CD4-positive, alpha-beta T cell (primary cell): Measurements from ENCODE around the gene IL11. TPM values are rescaled to one million over a fixed set of nuclear protein-coding genes. Genes with fewer than 3 reads are reported as not detected.

Experiments used
- ATAC-seq: fragments of 200-7000 bp; cut with Tn5 transposase; one replicate; pipeline ENCODE4 v1.10.0; 2022; ENCODE audit warnings: mild to moderate bottlenecking; ENCODE audit not compliant: poor library complexity
- CTCF ChIA-PET: fragments of 350-600 bp; sonication (Branson Sonifier 250); formaldehyde crosslinking; loops from one replicate; lab custom pipeline; 2021; ENCODE audit warnings: antibody characterized with exemption, inconsistent platforms; lab: Charles Lee
- POLR2A ChIA-PET: fragments of 350-600 bp; sonication (Branson Sonifier 250); formaldehyde crosslinking; loops from one replicate; lab custom pipeline; 2021; ENCODE audit warnings: antibody characterized with exemption, inconsistent platforms; lab: Charles Lee
- DNase-seq, 14 experiments: peaks; one replicate each; pipeline ENCODE4 v3.0.0-alpha.2; 2013 to 2020; ENCODE audit warnings: mixed read lengths in 2 of 14
- H3K27ac ChIP-seq, 2 donors: one replicate each; pipeline versions ENCODE4 v1.5.1 to v1.7.0; 2013; ENCODE audit warnings: low read length in 2 of 2, low read depth in 1 of 2, mild to moderate bottlenecking in 1 of 2
- H3K27me3 ChIP-seq, 2 experiments: 1 replicate in 1 of 2; 2 replicates in 1 of 2; pipeline versions ENCODE4 v1.6.1 to v1.7.0; 2013; ENCODE audit warnings: low read length in 2 of 2, control low read depth in 1 of 2, mild to moderate bottlenecking in 1 of 2, moderate library complexity in 1 of 2; ENCODE audit not compliant: insufficient read depth in 2 of 2, control insufficient read depth in 1 of 2
- H3K36me3 ChIP-seq: one replicate; pipeline ENCODE4 v1.6.1; 2013; ENCODE audit warnings: low read length, control low read depth; ENCODE audit not compliant: insufficient read depth
- H3K4me1 ChIP-seq: one replicate; pipeline ENCODE4 v1.6.1; 2013; ENCODE audit warnings: low read length, control low read depth; ENCODE audit not compliant: insufficient read depth
- H3K4me3 ChIP-seq: one replicate; pipeline ENCODE4 v1.5.1; 2013; ENCODE audit warnings: mild to moderate bottlenecking, low read length, moderate library complexity
- H3K9me3 ChIP-seq, 2 experiments: 1 replicate in 1 of 2; 2 replicates in 1 of 2; pipeline versions ENCODE4 v1.6.1 to v1.7.0; 2013; ENCODE audit warnings: low read length in 2 of 2, mild to moderate bottlenecking in 2 of 2, control low read depth in 1 of 2, moderate library complexity in 1 of 2; ENCODE audit not compliant: control insufficient read depth in 1 of 2, insufficient read depth in 1 of 2
- H3K27ac Mint-ChIP-seq: one replicate; pipeline ENCODE4 v1.8.0; 2020; ENCODE audit warnings: mixed read lengths
- H3K27me3 Mint-ChIP-seq: one replicate; pipeline ENCODE4 v1.8.0; 2021; ENCODE audit warnings: mixed read lengths
- H3K36me3 Mint-ChIP-seq: one replicate; pipeline ENCODE4 v1.8.0; 2021; ENCODE audit warnings: low read depth, mixed read lengths
- H3K4me1 Mint-ChIP-seq: one replicate; pipeline ENCODE4 v1.8.0; 2021; ENCODE audit warnings: low read depth, mixed read lengths
- H3K4me3 Mint-ChIP-seq: one replicate; pipeline ENCODE4 v1.8.0; 2020; ENCODE audit warnings: mild to moderate bottlenecking, mixed read lengths
- H3K9me3 Mint-ChIP-seq: one replicate; pipeline ENCODE4 v1.8.0; 2020; ENCODE audit warnings: mixed read lengths
- CTCF ChIP-seq: fragments of 200-600 bp; IDR thresholded peaks from one replicate; pipeline ENCODE4 v1.8.0; 2022; ENCODE audit warnings: antibody characterized with exemption, mild to moderate bottlenecking
- intact Hi-C, 2 experiments: fragments of 100-400 bp; cut with DNase I in 1 of 2; cut with micrococcal nuclease in 1 of 2; formaldehyde crosslinking; loops; one replicate each; pipeline versions ENCODE4 v1.15.1 to v1.9.0; 2023 to 2025; cut with DNase I, micrococcal nuclease
- polyA plus RNA-seq, 2 donors: library from polyadenylated mRNA; unstranded; fragments of 120-200 nt; gene quantifications; one replicate each; pipeline ENCODE4 v1.2.1, GENCODE V29; 2013
- total RNA-seq, 174 experiments: library from RNA in 2 of 174; stranded (reverse) in 2 of 174; gene quantifications; one replicate each; pipeline ENCODE4 v1.2.3 and lab custom pipeline; 2021 to 2026

IL11 gene
- under 1 TPM; 0.22 to 0.92 TPM for total RNA-seq
- 0.16 TPM for polyA plus RNA-seq (2013, experiment 1 of 2)
- polyA plus RNA-seq (2013, experiment 2 of 2): 0.18 TPM
- total RNA-seq (lab: John Stamatoyannopoulos, UW): 0 to 0.91 (median 0.12) reads per million in 172 experiments

- peaks cover 57 to 66% of the 10 kb centered on the region in 2 experiments for H3K27me3 ChIP-seq
- intact Hi-C loops: no loop called here
- H3K27ac Mint-ChIP-seq: no peak within 1 kb of the TSS
- peak within 1 kb of the TSS; percentile 75 for H3K4me3 Mint-ChIP-seq
- H3K36me3 Mint-ChIP-seq: no peaks in the 10 kb centered on the region
- H3K9me3 Mint-ChIP-seq: no peaks in the 10 kb centered on the region
- no peak for DNase-seq
- H3K4me1 ChIP-seq: peaks cover 18% of the 10 kb centered on the region
- H3K27me3 Mint-ChIP-seq: peaks cover 46% of the 10 kb centered on the region
- H3K4me1 Mint-ChIP-seq: peaks cover 5% of the 10 kb centered on the region
- ChIA-PET POLR2A (no interaction called here), CTCF (no interaction called here)
- TF ChIP-seq CTCF: no peak
- H3K4me3 ChIP-seq: peak within 1 kb of the TSS; percentile 29
- no peak within 1 kb of the TSS for H3K27ac ChIP-seq
- no peaks in the 10 kb centered on the region for H3K36me3 ChIP-seq
- ATAC-seq: no peak
- peaks cover 0 to 30% of the 10 kb centered on the region in 2 experiments for H3K9me3 ChIP-seq
These were observed at the start of gene IL11 for GRCh38 chr19:55370305-55370988. Gene IL11, minus strand, starts transcription at chr19:55370463. Its CDS starts 153 bp downstream, at chr19:55370310.

GRCh38 chr19:55419624-55420236, 49.5 kb upstream of the IL11 start:
- H3K4me3 Mint-ChIP-seq: no peak overlapping the region
- Histone ChIP-seq H3K4me1 (peaks cover 31% of the 10 kb centered on the region), H3K9me3 (no peaks in the 10 kb centered on the region), H3K27ac (no peak overlapping the region), H3K4me3 (no peak overlapping the region), H3K27me3 (peaks cover 0 to 5% of the 10 kb centered on the region in 2 experiments), H3K36me3 (no peaks in the 10 kb centered on the region)
- H3K9me3 Mint-ChIP-seq: no peaks in the 10 kb centered on the region
- TF ChIP-seq CTCF: no peak
- ChIA-PET POLR2A (no interaction called here), CTCF (no interaction called here)
- no peaks in the 10 kb centered on the region for H3K36me3 Mint-ChIP-seq
- DNase-seq (no peak), ATAC-seq (no peak)
- H3K27ac Mint-ChIP-seq: no peak overlapping the region
- peaks cover 26% of the 10 kb centered on the region for H3K4me1 Mint-ChIP-seq
- no peaks in the 10 kb centered on the region for H3K27me3 Mint-ChIP-seq
- intact Hi-C loops: loop anchor here (2.0 to 5.0 kb wide), 2 partner anchors 117 to 167 kb away; no protein-coding TSS in a partner anchor

GRCh38 chr19:55419103-55419502, 48.8 kb upstream of the IL11 start:
- Mint-ChIP-seq H3K27ac (no peak overlapping the region), H3K4me3 (no peak overlapping the region), H3K4me1 (peaks cover 24% of the 10 kb centered on the region), H3K27me3 (no peaks in the 10 kb centered on the region), H3K36me3 (no peaks in the 10 kb centered on the region), H3K9me3 (no peaks in the 10 kb centered on the region)
- no peaks in the 10 kb centered on the region for H3K27me3 ChIP-seq
- H3K4me3 ChIP-seq: no peak overlapping the region
- H3K9me3 ChIP-seq: no peaks in the 10 kb centered on the region
- no peak for ATAC-seq
- H3K27ac ChIP-seq: no peak overlapping the region
- peaks cover 31% of the 10 kb centered on the region for H3K4me1 ChIP-seq
- intact Hi-C loops: loop anchor here (2.0 to 5.0 kb wide), 2 partner anchors 116 to 167 kb away; no protein-coding TSS in a partner anchor
- no peak for DNase-seq
- ChIA-PET CTCF (interaction anchor here (0.7 to 1.4 kb wide), 2 partner anchors 127 to 223 kb away, joined by 3 to 5 read pairs; no protein-coding TSS in a partner anchor), POLR2A (interaction anchor here (0.9 kb wide), 1 partner anchor 11 kb away, joined by 3 read pairs; the partner anchor contains the start of gene UBE2S)
- TF ChIP-seq CTCF: no peak
- no peaks in the 10 kb centered on the region for H3K36me3 ChIP-seq
